ENCODE measurements around the gene MEDAG.
A peak's percentile ranks its signal among the peaks of the same experiment; 100 is the strongest.

The MEDAG gene

GRCh38 chr13:30881191-30881651, 24.9 kb upstream of the MEDAG start:
- no peak for DNase-seq (ENCODE audit: low read depth)
- no peak overlapping the region for H3K4me3 ChIP-seq (ENCODE audit: low read depth, low read length)
- TF ChIP-seq CTCF (conservative IDR thresholded peaks at IDR 0.05; ENCODE audit: low read depth, low read length), result no peak

DNA sequence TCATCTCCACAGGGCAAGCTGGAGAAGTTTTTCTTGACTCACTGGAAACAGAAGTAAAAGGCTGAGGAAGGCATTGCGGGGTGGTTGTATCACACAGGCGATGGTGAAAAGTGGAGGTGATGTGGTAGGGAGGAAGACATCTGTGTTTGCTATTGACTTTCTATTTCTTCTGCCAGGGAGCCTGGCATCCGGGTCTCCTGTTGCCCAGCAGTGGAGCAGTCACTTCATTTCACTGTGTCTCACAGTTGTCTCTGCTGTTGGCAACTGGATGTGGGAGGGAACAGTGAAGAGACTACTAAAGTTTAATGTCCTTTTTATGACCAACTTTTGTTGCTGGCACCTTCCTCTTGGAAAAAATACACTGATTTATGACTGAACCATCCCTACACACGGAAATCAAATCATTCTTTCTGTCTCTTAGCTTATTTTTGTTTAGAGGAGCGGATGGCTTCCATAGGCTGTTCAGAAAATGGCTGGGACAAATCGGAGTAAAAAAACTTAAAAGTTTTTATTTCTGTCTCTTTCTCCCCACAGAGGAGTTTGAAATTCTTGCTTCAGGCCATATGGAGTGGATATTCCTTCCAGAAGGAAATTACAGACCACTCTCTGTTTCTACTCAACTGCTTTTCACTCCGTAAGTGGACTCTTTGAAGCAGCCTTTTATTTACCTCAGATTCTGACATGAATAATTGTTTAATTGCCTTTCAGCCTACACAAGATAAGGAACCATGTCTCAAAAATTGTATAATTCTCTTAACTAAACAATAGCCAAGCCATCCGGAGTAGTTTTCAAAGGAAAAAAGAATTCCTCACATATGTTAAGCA, 23.8 kb upstream of the MEDAG start:
- TF ChIP-seq CTCF (conservative IDR thresholded peaks at IDR 0.05; ENCODE audit: low read depth, low read length), result no peak
- H3K4me3 ChIP-seq (ENCODE audit: low read depth, low read length), result no peak overlapping the region
- no peak for DNase-seq (ENCODE audit: low read depth)

DNA sequence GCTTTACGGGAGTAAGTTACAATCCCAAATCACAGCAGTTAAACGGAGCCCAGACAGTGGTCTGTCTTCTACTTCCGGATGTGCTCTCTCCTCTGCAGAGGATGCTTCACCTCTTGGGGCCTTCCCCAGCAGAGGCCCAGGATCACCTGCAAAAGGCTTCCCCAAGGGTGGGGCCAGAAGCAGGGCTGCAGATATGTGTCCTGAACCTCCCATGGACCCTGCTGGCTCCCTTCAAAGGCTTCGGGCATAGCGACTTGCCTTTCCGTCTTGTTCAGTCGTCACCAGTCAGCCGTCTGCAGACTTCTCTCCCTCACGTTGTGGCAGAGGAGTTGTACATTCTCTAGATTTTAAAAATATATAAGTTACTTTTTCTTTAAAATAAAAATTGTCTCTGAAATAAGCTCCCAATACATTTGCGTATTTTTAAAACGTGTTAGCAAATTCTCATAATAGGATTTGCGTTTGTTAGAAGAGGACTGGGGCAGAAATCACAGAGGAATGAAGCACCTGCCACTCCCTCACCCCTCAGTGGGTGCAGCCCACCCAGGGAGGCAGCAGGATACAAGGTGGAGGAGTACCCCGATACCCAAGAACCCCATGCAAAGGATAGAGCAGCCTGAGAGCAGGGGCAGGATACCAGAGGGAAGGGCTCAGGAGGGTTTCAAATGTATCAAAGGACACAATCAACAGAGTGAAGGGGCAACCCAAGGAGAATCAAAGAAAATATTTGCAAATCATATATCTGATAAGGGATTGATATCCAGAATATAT, 22.9 kb upstream of the MEDAG start:
- no peak for DNase-seq (ENCODE audit: low read depth)
- no peak overlapping the region for H3K4me3 ChIP-seq (ENCODE audit: low read depth, low read length)
- no peak for TF ChIP-seq CTCF (conservative IDR thresholded peaks at IDR 0.05; ENCODE audit: low read depth, low read length)

DNA sequence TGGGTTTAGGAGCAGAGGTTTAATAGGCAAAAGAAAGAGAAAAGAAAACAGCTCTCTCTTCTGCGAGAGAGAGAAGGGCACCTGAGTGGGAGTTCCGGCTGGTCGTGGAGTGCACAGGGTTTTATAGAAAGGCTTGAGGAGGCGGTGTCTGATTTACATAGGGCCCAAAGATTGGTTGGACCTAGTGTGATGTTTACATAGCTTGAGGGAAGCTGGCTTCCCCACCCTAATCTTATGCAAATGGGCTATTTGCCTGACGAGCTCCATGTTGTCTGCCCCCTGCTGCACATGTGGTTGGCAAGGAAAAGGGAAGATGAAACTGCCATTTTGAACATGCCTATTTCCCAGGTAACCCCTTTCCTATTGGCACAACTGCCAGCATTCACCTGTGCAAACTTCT, 21.5 kb upstream of the MEDAG start:
- DNase-seq (ENCODE audit: low read depth), result no peak
- no peak for TF ChIP-seq CTCF (conservative IDR thresholded peaks at IDR 0.05; ENCODE audit: low read depth, low read length)
- no peak overlapping the region for H3K4me3 ChIP-seq (ENCODE audit: low read depth, low read length)

- TF ChIP-seq CTCF (conservative IDR thresholded peaks at IDR 0.05; ENCODE audit: low read depth, low read length), result no peak
- no peak overlapping the region for H3K4me3 ChIP-seq (ENCODE audit: low read depth, low read length)
- DNase-seq (ENCODE audit: low read depth), result no peak
Observed at GRCh38 chr13:30889196-30889690, 16.8 kb upstream of the MEDAG start.

GRCh38 chr13:30892966-30893365, 13.1 kb upstream of the MEDAG start:
- peak; percentile 85 for DNase-seq (ENCODE audit: low read depth)
- peak; percentile 85 for TF ChIP-seq CTCF (conservative IDR thresholded peaks at IDR 0.05; ENCODE audit: low read depth, low read length)

More at GRCh38 chr13:30892966-30893365, 13.1 kb upstream of the MEDAG start:
- no peak overlapping the region for H3K4me3 ChIP-seq (ENCODE audit: low read depth, low read length)

All from choroid plexus epithelial cell (primary cell).